Erythroblast (primary cell): ENCODE measurements around the gene WAS.

Experiments
- GATA1 ChIP-seq: IDR thresholded peaks from 2 replicates; pipeline ENCODE4 v1.6.1; 2011; ENCODE audit warnings: low read depth, mild to moderate bottlenecking, control low read depth, low read length, moderate library complexity
- POLR2A ChIP-seq: IDR thresholded peaks from 2 replicates; pipeline ENCODE4 v1.6.1; 2011; ENCODE audit warnings: mild to moderate bottlenecking, low read length

- TF ChIP-seq POLR2A (no peak), GATA1 (no peak)
These were observed 12.3 kb downstream of the WAS start for GRCh38 chrX:48695925-48696300.
